ENCODE measurements around the gene CR1.

The CR1 gene

DNA sequence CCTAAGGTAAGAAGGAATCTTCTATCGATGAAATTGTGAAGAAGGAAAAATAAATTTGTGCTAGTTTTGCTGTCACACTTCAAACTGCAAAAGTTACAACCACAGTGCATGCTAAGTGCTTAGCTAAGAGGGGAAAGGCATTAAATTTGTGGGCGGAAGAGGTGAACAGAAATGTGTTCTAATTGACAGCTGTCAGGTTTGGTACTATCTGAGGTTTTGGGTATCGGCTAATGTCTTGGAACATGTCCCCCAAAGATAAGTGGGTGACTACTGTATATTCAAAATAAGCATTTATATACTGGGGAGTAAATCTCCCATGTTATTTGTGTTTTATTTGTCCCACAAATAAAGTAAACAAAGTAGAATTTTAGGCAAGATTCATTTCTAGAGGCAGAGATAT, 8.0 kb downstream of the CR1 start:
- Histone ChIP-seq H3K4me1 (ENCODE audit: insufficient read depth, low read length) (no peaks in the 10 kb centered on the region), H4K20me1 (ENCODE audit: insufficient read depth, low read length) (no peaks in the 10 kb centered on the region), H3K79me2 (ENCODE audit: insufficient read depth, low read length) (no peaks in the 10 kb centered on the region), H2AFZ (ENCODE audit: low read depth, low read length) (no peak overlapping the region), H3K4me2 (ENCODE audit: insufficient read depth, low read length) (no peak overlapping the region), H3K27me3 (ENCODE audit: insufficient read depth, low read length, poor library complexity) (peaks cover 12% of the 10 kb centered on the region), H3K9ac (ENCODE audit: low read depth, low read length) (no peak overlapping the region), H3K4me3 (ENCODE audit: low read depth in 1 of 2, low read length in 2 of 2) (no peak overlapping the region), H3K36me3 (ENCODE audit: insufficient read depth, low read length) (no peaks in the 10 kb centered on the region), H3K9me3 (ENCODE audit: insufficient read depth, low read length, severe bottlenecking) (no peaks in the 10 kb centered on the region), H3K27ac (ENCODE audit: low read length) (no peak overlapping the region)
- ATAC-seq (ENCODE audit: insufficient read depth, low read depth) (no peak), DNase-seq (no peak)
- TF ChIP-seq, protein P1, sequence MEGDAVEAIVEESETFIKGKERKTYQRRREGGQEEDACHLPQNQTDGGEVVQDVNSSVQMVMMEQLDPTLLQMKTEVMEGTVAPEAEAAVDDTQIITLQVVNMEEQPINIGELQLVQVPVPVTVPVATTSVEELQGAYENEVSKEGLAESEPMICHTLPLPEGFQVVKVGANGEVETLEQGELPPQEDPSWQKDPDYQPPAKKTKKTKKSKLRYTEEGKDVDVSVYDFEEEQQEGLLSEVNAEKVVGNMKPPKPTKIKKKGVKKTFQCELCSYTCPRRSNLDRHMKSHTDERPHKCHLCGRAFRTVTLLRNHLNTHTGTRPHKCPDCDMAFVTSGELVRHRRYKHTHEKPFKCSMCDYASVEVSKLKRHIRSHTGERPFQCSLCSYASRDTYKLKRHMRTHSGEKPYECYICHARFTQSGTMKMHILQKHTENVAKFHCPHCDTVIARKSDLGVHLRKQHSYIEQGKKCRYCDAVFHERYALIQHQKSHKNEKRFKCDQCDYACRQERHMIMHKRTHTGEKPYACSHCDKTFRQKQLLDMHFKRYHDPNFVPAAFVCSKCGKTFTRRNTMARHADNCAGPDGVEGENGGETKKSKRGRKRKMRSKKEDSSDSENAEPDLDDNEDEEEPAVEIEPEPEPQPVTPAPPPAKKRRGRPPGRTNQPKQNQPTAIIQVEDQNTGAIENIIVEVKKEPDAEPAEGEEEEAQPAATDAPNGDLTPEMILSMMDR (IDR thresholded peaks at IDR 0.05; ENCODE audit: borderline replicate concordance, extremely low read depth, low read length, poor library complexity, severe bottlenecking), result no peak

DNA sequence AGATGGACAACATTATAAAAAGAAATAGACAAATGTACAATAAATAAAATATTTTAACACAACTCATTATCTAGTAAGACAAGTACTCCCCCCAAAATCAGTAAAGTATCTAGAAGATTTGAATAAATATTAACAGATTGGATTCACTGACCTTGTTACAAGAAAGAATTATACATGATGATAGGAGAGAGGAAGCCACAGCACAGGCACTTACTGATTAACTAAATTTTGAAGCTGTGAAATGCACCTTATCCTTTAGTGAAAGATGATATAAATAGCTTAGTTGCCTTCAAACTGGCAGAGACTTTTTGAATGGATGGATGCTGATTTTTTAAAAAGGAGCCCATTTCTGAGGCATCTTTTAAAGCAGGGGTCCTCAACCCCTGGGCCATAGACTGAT, 8.5 kb downstream of the CR1 start:
- Histone ChIP-seq H3K9me3 (ENCODE audit: insufficient read depth, low read length, severe bottlenecking) (no peaks in the 10 kb centered on the region), H3K27ac (ENCODE audit: low read length) (no peak overlapping the region), H3K79me2 (ENCODE audit: insufficient read depth, low read length) (no peaks in the 10 kb centered on the region), H3K4me1 (ENCODE audit: insufficient read depth, low read length) (no peaks in the 10 kb centered on the region), H3K9ac (ENCODE audit: low read depth, low read length) (no peak overlapping the region), H3K4me3 (ENCODE audit: low read depth in 1 of 2, low read length in 2 of 2) (no peak overlapping the region), H4K20me1 (ENCODE audit: insufficient read depth, low read length) (no peaks in the 10 kb centered on the region), H2AFZ (ENCODE audit: low read depth, low read length) (no peak overlapping the region), H3K36me3 (ENCODE audit: insufficient read depth, low read length) (no peaks in the 10 kb centered on the region), H3K27me3 (ENCODE audit: insufficient read depth, low read length, poor library complexity) (peaks cover 12% of the 10 kb centered on the region), H3K4me2 (ENCODE audit: insufficient read depth, low read length) (no peak overlapping the region)
- DNase-seq (no peak), ATAC-seq (ENCODE audit: insufficient read depth, low read depth) (no peak)
- no peak for TF ChIP-seq EZH2 (IDR thresholded peaks at IDR 0.05; ENCODE audit: borderline replicate concordance, low read depth, low read length, severe bottlenecking)
- TF ChIP-seq, protein P1 (IDR thresholded peaks at IDR 0.05; ENCODE audit: borderline replicate concordance, extremely low read depth, low read length, poor library complexity, severe bottlenecking), result no peak

DNA sequence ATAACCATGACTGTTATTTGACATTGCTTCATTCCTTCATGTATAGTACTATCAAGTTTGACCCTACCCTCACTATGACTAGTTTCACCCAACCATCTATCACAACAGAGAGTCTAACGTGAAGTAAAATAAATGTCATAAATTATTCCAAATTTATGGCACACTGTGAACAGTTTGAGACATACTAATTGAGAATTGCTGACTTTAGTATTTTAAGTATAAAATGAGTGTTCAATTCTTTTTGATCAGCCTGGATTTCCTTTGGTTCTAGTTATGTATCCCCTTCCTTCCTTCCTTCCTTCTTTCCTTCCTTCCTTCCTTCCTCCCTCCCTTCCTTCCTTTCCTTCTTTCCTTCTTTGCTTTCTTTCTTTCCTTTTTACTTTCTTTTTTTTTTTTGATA, 14.5 kb downstream of the CR1 start:
- DNase-seq (no peak), ATAC-seq (ENCODE audit: insufficient read depth, low read depth) (no peak)
- H3K36me3 ChIP-seq (ENCODE audit: insufficient read depth, low read length), result no peaks in the 10 kb centered on the region

More for the DNA sequence above, 14.5 kb downstream of the CR1 start:
- H3K9ac ChIP-seq (ENCODE audit: low read depth, low read length), result no peak overlapping the region
- no peaks in the 10 kb centered on the region for H3K79me2 ChIP-seq (ENCODE audit: insufficient read depth, low read length)
- TF ChIP-seq, protein P1 (IDR thresholded peaks at IDR 0.05; ENCODE audit: borderline replicate concordance, extremely low read depth, low read length, poor library complexity, severe bottlenecking), result no peak
- no peak for TF ChIP-seq EZH2 (IDR thresholded peaks at IDR 0.05; ENCODE audit: borderline replicate concordance, low read depth, low read length, severe bottlenecking)
- no peak overlapping the region for H3K4me2 ChIP-seq (ENCODE audit: insufficient read depth, low read length)
- H3K27ac ChIP-seq (ENCODE audit: low read length), result no peak overlapping the region
- H2AFZ ChIP-seq (ENCODE audit: low read depth, low read length), result no peak overlapping the region
- H3K4me3 ChIP-seq (ENCODE audit: low read depth in 1 of 2, low read length in 2 of 2), result no peak overlapping the region
- no peaks in the 10 kb centered on the region for H3K4me1 ChIP-seq (ENCODE audit: insufficient read depth, low read length)
- no peaks in the 10 kb centered on the region for H3K9me3 ChIP-seq (ENCODE audit: insufficient read depth, low read length, severe bottlenecking)
- no peaks in the 10 kb centered on the region for H4K20me1 ChIP-seq (ENCODE audit: insufficient read depth, low read length)
- H3K27me3 ChIP-seq (ENCODE audit: insufficient read depth, low read length, poor library complexity), result no peaks in the 10 kb centered on the region
